ENCODE measurements around the gene OGDHL.

The OGDHL gene

GRCh38 chr10:49700997-49701396 lies 61.1 kb downstream of the OGDHL start:
- ChIA-PET CTCF (no interaction called here), POLR2A (no interaction called here)
- DNase-seq (ENCODE audit: low read depth, low spot score), result no peak
- no peak for TF ChIP-seq CTCF (IDR thresholded peaks at IDR 0.05; ENCODE audit: insufficient read depth, low read length, missing control alignments)
- H3K4me3 ChIP-seq (ENCODE audit: low read depth, low read length), result no peak overlapping the region

GRCh38 chr10:49700211-49700610 lies 61.9 kb downstream of the OGDHL start:
- no peak overlapping the region for H3K4me3 ChIP-seq (ENCODE audit: low read depth, low read length)
- no peak for DNase-seq (ENCODE audit: low read depth, low spot score)
- no peak for TF ChIP-seq CTCF (IDR thresholded peaks at IDR 0.05; ENCODE audit: insufficient read depth, low read length, missing control alignments)
- CTCF ChIA-PET, result no interaction called here
- POLR2A ChIA-PET, result no interaction called here

- H3K4me3 ChIP-seq (ENCODE audit: low read depth, low read length), result no peak overlapping the region
- POLR2A ChIA-PET, result no interaction called here
- no peak for TF ChIP-seq CTCF (IDR thresholded peaks at IDR 0.05; ENCODE audit: insufficient read depth, low read length, missing control alignments)
- DNase-seq (ENCODE audit: low read depth, low spot score), result no peak
- CTCF ChIA-PET, result no interaction called here
Measured at GRCh38 chr10:49698679-49699078, 63.4 kb downstream of the OGDHL start.

- TF ChIP-seq CTCF (IDR thresholded peaks at IDR 0.05; ENCODE audit: insufficient read depth, low read length, missing control alignments), result no peak
- no peak overlapping the region for H3K4me3 ChIP-seq (ENCODE audit: low read depth, low read length)
- ChIA-PET CTCF (no interaction called here), POLR2A (no interaction called here)
- DNase-seq (ENCODE audit: low read depth, low spot score), result no peak
Measured at GRCh38 chr10:49696311-49696710, 65.8 kb downstream of the OGDHL start.

- TF ChIP-seq CTCF (IDR thresholded peaks at IDR 0.05; ENCODE audit: insufficient read depth, low read length, missing control alignments), result no peak
- CTCF ChIA-PET, result no interaction called here
- DNase-seq (ENCODE audit: low read depth, low spot score), result no peak
- H3K4me3 ChIP-seq (ENCODE audit: low read depth, low read length), result no peak overlapping the region
- POLR2A ChIA-PET, result no interaction called here
Measured at GRCh38 chr10:49694466-49694865, 67.7 kb downstream of the OGDHL start.

GRCh38 chr10:49691588-49691987 lies 70.5 kb downstream of the OGDHL start:
- ChIA-PET POLR2A (no interaction called here), CTCF (interaction anchor here (0.8 to 1.0 kb wide), 2 partner anchors 8 to 9 kb away, joined by 3 to 4 read pairs; no protein-coding TSS in a partner anchor)
- H3K4me3 ChIP-seq (ENCODE audit: low read depth, low read length), result no peak overlapping the region
- no peak for TF ChIP-seq CTCF (IDR thresholded peaks at IDR 0.05; ENCODE audit: insufficient read depth, low read length, missing control alignments)
- no peak for DNase-seq (ENCODE audit: low read depth, low spot score)

Data from AG04449 (cell line).